C4-2B (cell line): ENCODE measurements around the gene ANKRD17.
"Not testable (repeated sequence)": the region's sequence is repeated elsewhere in the genome, so short reads cannot be mapped to it uniquely, and the experiment has no call there.

Experiments used
- H3K27ac ChIP-seq: fragments of 450-650 bp; 2 replicates; pipeline ENCODE4 v1.5.1; 2017
- ZFX ChIP-seq: fragments of 450-650 bp; IDR thresholded peaks from 2 replicates; pipeline ENCODE4 v1.6.1; 2017
- TF ChIP-seq, protein P1 (sequence below): fragments of 450-650 bp; conservative IDR thresholded peaks from 2 replicates; pipeline ENCODE4 v1.5.1; 2017; ENCODE audit warnings: mild to moderate bottlenecking

Gene ANKRD17

DNA sequence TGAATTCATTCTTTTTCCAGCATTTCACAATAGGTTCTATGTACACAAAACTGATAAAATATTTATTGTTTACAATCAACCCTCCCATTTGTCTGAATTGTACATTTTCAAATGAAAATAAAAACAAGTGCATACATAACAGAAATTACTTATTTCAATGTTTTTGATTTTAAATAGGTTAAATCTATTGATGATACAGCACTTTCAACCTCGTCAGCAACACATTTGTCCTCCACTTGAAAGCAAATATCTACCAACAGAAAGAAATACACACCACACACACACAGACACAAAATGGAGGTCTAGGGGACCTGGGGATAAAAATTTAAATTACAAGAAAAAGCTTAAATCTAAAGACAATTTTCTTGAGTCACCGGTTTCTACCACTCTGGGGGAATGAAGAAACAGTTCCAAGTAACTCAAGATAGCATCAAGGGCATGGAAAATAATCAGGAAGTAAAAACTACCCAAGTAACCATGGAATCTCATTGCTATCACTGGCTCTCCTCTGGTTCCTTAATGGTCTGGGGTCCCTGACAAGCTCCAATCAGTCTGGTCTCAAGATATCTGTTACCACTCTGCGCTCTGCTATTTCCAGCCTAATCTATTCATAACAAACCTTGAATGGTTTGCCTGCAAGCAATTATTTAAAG is 27.6 kb downstream of the ANKRD17 start:
- TF ChIP-seq, protein P1, sequence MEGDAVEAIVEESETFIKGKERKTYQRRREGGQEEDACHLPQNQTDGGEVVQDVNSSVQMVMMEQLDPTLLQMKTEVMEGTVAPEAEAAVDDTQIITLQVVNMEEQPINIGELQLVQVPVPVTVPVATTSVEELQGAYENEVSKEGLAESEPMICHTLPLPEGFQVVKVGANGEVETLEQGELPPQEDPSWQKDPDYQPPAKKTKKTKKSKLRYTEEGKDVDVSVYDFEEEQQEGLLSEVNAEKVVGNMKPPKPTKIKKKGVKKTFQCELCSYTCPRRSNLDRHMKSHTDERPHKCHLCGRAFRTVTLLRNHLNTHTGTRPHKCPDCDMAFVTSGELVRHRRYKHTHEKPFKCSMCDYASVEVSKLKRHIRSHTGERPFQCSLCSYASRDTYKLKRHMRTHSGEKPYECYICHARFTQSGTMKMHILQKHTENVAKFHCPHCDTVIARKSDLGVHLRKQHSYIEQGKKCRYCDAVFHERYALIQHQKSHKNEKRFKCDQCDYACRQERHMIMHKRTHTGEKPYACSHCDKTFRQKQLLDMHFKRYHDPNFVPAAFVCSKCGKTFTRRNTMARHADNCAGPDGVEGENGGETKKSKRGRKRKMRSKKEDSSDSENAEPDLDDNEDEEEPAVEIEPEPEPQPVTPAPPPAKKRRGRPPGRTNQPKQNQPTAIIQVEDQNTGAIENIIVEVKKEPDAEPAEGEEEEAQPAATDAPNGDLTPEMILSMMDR = no peak
- TF ChIP-seq ZFX = no peak
- H3K27ac ChIP-seq = no peak overlapping the region

DNA sequence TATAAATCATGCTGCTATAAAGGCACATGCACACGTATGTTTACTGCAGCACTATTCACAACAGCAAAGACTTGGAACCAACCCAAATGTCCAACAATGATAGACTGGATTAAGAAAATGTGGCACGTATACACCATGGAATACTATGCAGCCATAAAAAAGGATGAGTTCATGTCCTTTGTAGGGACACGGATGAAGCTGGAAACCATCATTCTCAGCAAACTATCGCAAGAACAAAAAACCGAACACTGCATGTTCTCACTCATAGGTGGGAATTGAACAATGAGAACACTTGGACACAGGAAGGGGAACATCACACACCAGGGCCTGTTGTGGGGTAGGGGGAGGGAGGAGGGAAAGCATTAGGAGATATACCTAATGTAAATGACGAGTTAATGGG is 29.8 kb downstream of the ANKRD17 start:
- H3K27ac ChIP-seq = not testable (repeated sequence)

DNA sequence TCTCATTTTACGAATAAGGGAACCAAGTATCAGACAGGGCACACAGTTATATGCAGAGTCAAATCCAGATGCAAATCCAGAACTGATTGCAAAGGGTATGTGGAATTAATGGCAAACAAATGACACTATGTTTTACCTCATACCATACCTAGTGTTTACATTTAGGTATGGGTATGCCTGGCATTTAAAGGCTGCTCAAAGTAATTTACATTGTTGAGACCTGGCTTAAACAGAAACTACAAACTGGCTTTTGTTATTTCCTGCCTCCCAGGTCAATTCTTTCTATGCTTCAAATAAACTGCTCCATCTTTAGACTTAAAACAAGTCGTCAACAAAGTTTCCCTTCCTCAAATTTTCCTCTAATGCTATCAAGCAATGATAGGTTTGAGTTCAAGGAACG is 33.7 kb downstream of the ANKRD17 start:
- TF ChIP-seq ZFX = no peak
- TF ChIP-seq, protein P1 = no peak
- no peak overlapping the region for H3K27ac ChIP-seq

DNA sequence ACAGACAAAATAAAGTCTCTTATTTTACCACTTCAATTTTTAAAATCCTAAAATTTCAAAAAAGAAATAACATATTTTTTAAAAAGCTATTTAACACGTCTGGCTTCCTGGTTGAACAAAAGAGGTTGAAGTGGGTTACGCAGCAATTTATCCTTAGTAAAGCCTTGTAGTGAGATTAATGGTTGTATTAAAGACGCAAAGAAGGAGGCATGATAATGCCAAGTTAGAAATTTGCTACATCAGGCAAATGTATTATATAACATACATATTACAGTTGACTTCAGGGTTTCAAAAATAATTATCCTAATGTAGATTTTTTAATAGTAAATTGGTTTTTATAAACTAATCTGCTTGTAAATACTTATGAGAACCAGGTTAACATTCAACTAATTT is 35.3 kb downstream of the ANKRD17 start:
- no peak overlapping the region for H3K27ac ChIP-seq
- TF ChIP-seq, protein P1 = no peak
- TF ChIP-seq ZFX = no peak

DNA sequence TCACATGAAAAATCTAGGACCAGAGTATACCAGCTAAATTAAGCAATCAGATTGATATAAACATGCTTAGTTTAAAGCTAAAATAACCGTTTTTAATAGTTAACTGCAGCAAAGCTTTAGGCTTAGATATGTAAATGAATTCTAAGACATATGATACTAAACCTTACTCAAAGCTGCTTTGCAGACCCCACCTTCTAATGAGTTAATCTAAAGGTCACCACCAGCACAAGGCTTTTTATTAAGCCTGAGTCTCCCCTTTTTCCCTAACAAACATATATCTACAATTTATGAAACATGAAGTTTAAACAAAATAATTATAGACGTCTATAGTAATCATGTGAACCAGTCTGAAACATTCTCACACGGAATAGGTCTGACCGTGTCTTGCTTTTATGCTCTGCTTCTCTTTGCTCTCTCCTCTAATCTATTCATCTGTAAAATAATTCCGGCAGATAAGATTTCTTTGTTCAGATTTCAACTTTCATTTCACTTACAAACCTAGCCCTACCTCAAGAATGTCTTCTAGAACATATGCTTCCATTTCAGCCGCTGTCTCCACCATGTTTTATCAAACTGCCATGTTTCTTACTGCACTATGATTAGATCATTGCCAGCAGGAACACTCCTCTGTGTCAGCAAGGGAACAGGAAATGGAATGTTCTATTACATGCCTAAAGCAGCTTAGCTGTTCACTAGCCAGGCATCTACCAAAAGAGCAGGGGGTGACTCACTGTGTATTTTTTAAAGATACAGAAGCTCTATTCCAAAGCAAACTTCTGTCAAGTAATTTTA is 35.9 kb downstream of the ANKRD17 start:
- TF ChIP-seq, protein P1 = no peak
- TF ChIP-seq ZFX = no peak
- H3K27ac ChIP-seq = no peak overlapping the region

DNA sequence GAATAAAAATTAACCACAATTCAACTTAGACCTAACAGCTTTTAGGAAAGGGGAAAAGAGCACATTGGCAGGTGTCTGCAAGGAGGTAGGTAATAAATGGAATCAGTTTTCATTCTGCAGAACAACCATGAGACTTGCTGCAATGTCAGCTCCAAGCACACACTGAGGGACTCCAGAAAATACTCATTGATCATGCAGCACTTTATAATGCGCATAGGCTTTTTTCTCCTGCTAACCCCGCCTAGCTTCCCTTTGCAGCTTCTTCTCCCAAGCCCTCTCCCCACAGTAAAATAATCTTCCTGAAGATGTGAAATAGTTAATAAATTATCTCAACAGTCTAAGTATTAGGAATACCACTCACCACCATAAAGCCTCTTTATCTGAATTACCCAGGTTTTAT is 36.9 kb downstream of the ANKRD17 start:
- no peak overlapping the region for H3K27ac ChIP-seq
- TF ChIP-seq, protein P1 = no peak
- no peak for TF ChIP-seq ZFX

DNA sequence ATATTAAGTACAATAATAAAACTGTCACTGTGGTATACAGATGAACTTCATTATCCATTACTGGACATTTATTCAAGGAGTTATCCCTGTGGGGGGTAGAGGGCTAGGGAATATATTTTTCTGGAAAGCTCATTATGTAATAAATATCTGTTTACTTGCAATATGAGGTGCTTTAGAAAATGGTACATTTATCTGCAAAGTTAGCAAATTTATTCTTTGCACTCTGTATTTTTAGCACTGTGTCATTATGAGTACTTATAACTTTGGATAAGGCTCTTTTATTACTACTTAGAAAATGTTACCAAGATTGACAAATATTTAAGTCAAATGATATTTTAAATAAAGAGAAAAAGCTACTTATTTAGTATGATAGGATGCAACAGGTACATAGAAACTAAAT is 37.8 kb downstream of the ANKRD17 start:
- no peak for TF ChIP-seq ZFX
- TF ChIP-seq, protein P1 = no peak
- H3K27ac ChIP-seq = no peak overlapping the region
